Measurements from ENCODE around the gene CADPS. TPM values are rescaled to one million over a fixed set of nuclear protein-coding genes. Genes with fewer than 3 reads are reported as not detected.

CADPS gene
- polyA plus RNA-seq, 2 of the 4 experiments (the other 2 are of a cell fraction) = not detected

DNA sequence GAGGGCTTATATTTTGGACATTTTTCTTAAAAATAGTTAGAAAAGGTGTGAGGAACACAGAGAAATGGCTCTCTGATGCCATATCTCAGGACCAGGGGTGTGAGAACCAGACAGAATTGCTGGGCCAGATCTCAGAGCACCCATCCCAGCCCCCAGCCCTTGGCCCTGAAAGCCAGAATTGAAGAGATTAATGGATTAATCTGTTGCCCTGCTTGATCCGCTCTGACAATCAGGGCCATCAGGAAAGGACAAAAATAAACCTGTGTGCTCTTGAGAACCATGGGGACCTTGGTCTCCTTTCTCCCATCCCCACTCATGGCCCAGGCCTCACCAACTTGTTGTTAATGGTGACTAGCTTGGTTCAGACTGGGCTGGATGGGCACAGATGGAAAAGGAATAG, 113.5 kb downstream of the CADPS start:
- DNase-seq (ENCODE audit: low read depth in 1 of 2, low spot score in 1 of 2) (no peak), FAIRE-seq (no peak), ATAC-seq (no peak)
- no peak overlapping the region for H3K4me2 ChIP-seq
- ChIA-PET CTCF (no interaction called here), POLR2A (no interaction called here)
- H3K9me3 ChIP-seq = no peaks in the 10 kb centered on the region
- WGBS (ENCODE audit: missing lambda C conversion rate) = 0% methylated on average over 1 of the region's 1 CpG
- TF ChIP-seq CEBPB (IDR thresholded peaks at IDR 0.05) (no peak), FOSL2 (IDR thresholded peaks at IDR 0.05) (no peak), FOSL2 (CRISPR knock-in tag; IDR thresholded peaks at IDR 0.05) (no peak), RFX5 (IDR thresholded peaks at IDR 0.05) (no peak), SREBF2 (IDR thresholded peaks at IDR 0.05) (no peak), POLR2AphosphoS2 (conservative IDR thresholded peaks at IDR 0.05; ENCODE audit: low read length) (no peak), HOXB5 (CRISPR knock-in tag; IDR thresholded peaks at IDR 0.05) (no peak), EHF (CRISPR knock-in tag; IDR thresholded peaks at IDR 0.05) (no peak), RCOR1 (IDR thresholded peaks at IDR 0.05; ENCODE audit: low read depth, low read length) (no peak), MAZ (IDR thresholded peaks at IDR 0.05; ENCODE audit: borderline replicate concordance, low read depth, low read length) (no peak)
- TF ChIP-seq, protein P1, sequence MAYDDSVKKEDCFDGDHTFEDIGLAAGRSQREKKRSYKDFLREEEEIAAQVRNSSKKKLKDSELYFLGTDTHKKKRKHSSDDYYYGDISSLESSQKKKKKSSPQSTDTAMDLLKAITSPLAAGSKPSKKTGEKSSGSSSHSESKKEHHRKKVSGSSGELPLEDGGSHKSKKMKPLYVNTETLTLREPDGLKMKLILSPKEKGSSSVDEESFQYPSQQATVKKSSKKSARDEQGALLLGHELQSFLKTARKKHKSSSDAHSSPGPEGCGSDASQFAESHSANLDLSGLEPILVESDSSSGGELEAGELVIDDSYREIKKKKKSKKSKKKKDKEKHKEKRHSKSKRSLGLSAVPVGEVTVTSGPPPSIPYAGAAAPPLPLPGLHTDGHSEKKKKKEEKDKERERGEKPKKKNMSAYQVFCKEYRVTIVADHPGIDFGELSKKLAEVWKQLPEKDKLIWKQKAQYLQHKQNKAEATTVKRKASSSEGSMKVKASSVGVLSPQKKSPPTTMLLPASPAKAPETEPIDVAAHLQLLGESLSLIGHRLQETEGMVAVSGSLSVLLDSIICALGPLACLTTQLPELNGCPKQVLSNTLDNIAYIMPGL (CRISPR knock-in tag; IDR thresholded peaks at IDR 0.05; ENCODE audit: borderline replicate concordance) = no peak
- H3K4me1 ChIP-seq = no peaks in the 10 kb centered on the region
- no peak overlapping the region for H3K4me3 ChIP-seq
- H3K27ac ChIP-seq = no peak overlapping the region

DNA sequence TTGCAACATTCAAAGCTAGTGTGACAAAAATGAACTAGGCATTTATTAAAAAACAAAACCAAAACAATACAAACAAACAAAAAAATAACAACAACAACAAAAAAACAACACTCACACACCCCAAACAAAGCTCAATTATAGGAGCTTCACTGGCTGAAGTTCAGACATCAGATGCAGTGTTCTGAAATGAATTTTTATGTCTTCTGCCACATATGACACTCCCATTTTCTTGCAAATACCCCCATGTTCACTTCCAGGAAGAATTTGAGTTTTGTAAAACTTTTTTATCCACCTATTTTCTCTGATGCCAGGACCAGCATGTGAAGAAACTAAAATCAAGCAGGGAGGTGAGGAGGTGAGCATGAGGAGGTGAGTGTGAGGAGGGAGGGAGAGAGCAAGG, 113.9 kb downstream of the CADPS start:
- no peak for TF ChIP-seq REST (IDR thresholded peaks at IDR 0.05)
- no peak for TF ChIP-seq NPAS2 (CRISPR knock-in tag; IDR thresholded peaks at IDR 0.05; ENCODE audit: borderline replicate concordance)
- TF ChIP-seq TFCP2L1 (CRISPR knock-in tag; IDR thresholded peaks at IDR 0.05) = no peak
- no peak for TF ChIP-seq MAZ (IDR thresholded peaks at IDR 0.05; ENCODE audit: borderline replicate concordance, low read depth, low read length)
- TF ChIP-seq, protein P1 (CRISPR knock-in tag; IDR thresholded peaks at IDR 0.05; ENCODE audit: borderline replicate concordance) = no peak
- TF ChIP-seq CBX2 (IDR thresholded peaks at IDR 0.05; ENCODE audit: borderline replicate concordance, low read depth) = no peak
- TF ChIP-seq MAFK (IDR thresholded peaks at IDR 0.05; ENCODE audit: partially characterized antibody) = no peak
- TF ChIP-seq HEYL (CRISPR knock-in tag; IDR thresholded peaks at IDR 0.05) = no peak
- no peak for TF ChIP-seq RNF2 (IDR thresholded peaks at IDR 0.05; ENCODE audit: borderline replicate concordance, low read depth)
- no peak for DNase-seq (ENCODE audit: low read depth in 1 of 2, low spot score in 1 of 2)
- FAIRE-seq = no peak
- ChIA-PET POLR2A (no interaction called here), CTCF (no interaction called here)
- Histone ChIP-seq H3K27ac (no peak overlapping the region), H3K4me1 (no peaks in the 10 kb centered on the region), H3K4me3 (no peak overlapping the region), H3K4me2 (no peak overlapping the region), H3K9me3 (no peaks in the 10 kb centered on the region)
- no peak for ATAC-seq

Measured in A549 (cell line).